ENCODE data around the gene DKK1. TPM values are rescaled to one million over a fixed set of nuclear protein-coding genes. Genes with fewer than 3 reads are reported as not detected.

DKK1 gene
- total RNA-seq, 1 donor from 2014 or later, result 6.8 TPM

DNA sequence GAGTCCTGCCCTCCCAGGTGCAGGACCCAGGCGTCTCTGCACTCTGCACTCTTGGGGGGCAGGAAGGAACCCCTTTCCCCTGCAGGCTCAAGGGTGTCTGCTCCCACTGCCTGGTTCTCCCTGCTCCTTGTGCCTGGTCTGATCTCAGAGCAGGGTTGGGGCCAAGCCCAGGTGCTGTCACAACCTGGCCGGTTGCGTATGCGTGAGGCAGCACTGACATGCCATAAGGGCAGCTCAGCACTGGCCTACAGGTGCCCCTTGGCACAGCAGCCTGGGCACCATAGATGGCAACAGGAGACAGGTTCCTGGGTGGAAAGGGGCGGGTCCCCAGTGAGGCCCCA, 33.2 kb downstream of the DKK1 start:
- no peaks in the 10 kb centered on the region for H3K4me1 Mint-ChIP-seq (ENCODE audit: unreplicated experiment)
- no peak for TF ChIP-seq CTCF (IDR thresholded peaks at IDR 0.05; ENCODE audit: unreplicated experiment)
- H3K36me3 Mint-ChIP-seq (ENCODE audit: low read depth, unreplicated experiment), result no peaks in the 10 kb centered on the region
- no peak overlapping the region for H3K27ac Mint-ChIP-seq (ENCODE audit: unreplicated experiment)
- H3K27me3 Mint-ChIP-seq (ENCODE audit: unreplicated experiment), result no peaks in the 10 kb centered on the region
- no peak overlapping the region for H3K4me3 Mint-ChIP-seq (ENCODE audit: unreplicated experiment)
- no peaks in the 10 kb centered on the region for H3K9me3 Mint-ChIP-seq (ENCODE audit: unreplicated experiment)
- DNase-seq (ENCODE audit: low spot score), result no peak

DNA sequence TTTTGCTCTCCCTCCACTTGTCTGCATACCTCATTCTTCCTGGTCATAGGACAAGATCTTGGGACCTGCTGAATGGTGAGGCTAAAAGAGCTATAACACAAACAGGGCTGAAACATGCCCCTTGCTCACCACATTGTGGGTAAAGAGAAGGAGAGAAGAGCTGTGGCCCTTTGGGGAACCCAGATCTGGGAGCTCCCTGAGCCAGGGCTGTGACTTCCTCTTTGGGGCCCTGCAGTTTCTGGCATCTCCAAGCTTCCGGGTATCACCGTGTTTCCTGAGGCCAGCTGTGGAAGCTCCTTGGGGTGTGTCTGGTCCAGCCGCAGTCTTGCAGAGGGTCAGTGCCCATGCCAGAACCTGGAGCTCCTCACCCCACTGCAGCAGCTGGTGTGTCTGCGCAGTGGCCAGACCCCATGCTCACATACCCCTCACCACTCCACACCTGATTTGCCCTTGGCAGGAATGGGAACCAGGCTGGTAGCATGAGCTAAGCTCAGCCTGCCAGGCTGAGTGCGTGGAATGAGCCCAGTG, 34.0 kb downstream of the DKK1 start:
- Mint-ChIP-seq H3K9me3 (ENCODE audit: unreplicated experiment) (no peaks in the 10 kb centered on the region), H3K27me3 (ENCODE audit: unreplicated experiment) (no peaks in the 10 kb centered on the region), H3K27ac (ENCODE audit: unreplicated experiment) (no peak overlapping the region), H3K4me3 (ENCODE audit: unreplicated experiment) (no peak overlapping the region), H3K36me3 (ENCODE audit: low read depth, unreplicated experiment) (no peaks in the 10 kb centered on the region), H3K4me1 (ENCODE audit: unreplicated experiment) (no peaks in the 10 kb centered on the region)
- no peak for DNase-seq (ENCODE audit: low spot score)
- no peak for TF ChIP-seq CTCF (IDR thresholded peaks at IDR 0.05; ENCODE audit: unreplicated experiment)

DNA sequence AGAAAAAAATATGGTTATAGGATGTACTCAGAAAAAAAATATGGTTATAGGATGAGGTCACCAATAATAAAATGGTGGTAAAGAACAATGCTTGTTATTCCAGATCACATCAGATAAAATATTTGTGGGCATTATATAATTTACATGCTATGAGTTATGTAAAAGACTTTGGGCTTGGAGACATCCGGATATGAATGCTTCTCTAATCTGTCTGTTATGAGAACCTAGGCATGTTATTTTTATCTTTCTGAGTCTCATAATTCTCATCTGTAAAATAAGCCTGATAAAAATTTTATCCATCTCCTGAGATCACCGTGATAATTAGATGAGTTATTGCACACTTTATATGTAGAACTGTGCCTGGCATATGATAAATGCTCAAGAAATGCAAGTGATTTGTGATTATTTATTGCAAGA, 37.8 kb downstream of the DKK1 start:
- Mint-ChIP-seq H3K4me3 (ENCODE audit: unreplicated experiment) (no peak overlapping the region), H3K9me3 (ENCODE audit: unreplicated experiment) (no peaks in the 10 kb centered on the region), H3K36me3 (ENCODE audit: low read depth, unreplicated experiment) (no peaks in the 10 kb centered on the region), H3K27me3 (ENCODE audit: unreplicated experiment) (no peaks in the 10 kb centered on the region), H3K4me1 (ENCODE audit: unreplicated experiment) (no peaks in the 10 kb centered on the region), H3K27ac (ENCODE audit: unreplicated experiment) (no peak overlapping the region)
- DNase-seq (ENCODE audit: low spot score), result no peak
- TF ChIP-seq CTCF (IDR thresholded peaks at IDR 0.05; ENCODE audit: unreplicated experiment), result no peak

GRCh38 chr10:52353205-52353604, 39.1 kb downstream of the DKK1 start:
- no peak for TF ChIP-seq CTCF (IDR thresholded peaks at IDR 0.05; ENCODE audit: unreplicated experiment)
- Mint-ChIP-seq H3K4me1 (ENCODE audit: unreplicated experiment) (no peaks in the 10 kb centered on the region), H3K36me3 (ENCODE audit: low read depth, unreplicated experiment) (no peaks in the 10 kb centered on the region), H3K9me3 (ENCODE audit: unreplicated experiment) (no peaks in the 10 kb centered on the region), H3K27me3 (ENCODE audit: unreplicated experiment) (no peaks in the 10 kb centered on the region), H3K4me3 (ENCODE audit: unreplicated experiment) (no peak overlapping the region), H3K27ac (ENCODE audit: unreplicated experiment) (no peak overlapping the region)
- no peak for DNase-seq (ENCODE audit: low spot score)

DNA sequence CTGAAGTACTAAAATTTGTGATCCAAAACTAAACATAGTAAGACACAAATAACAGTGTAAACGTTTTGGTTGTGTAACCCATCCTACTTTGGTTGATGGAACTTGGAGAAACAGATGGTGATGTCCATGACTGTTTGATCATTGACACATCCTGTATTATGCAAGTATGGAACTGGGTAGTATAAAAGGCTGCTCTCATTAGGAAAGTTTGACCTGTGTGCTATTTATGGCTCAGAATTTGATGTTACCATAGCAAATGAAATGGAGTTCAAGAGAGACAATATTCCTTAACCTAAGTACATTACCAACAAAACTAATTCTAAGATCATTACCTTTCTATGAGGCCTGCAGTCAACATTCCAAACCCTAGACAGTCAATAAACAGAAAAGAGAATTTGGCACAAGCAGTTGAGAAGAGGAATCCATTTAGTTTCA, 39.9 kb downstream of the DKK1 start:
- Mint-ChIP-seq H3K27me3 (ENCODE audit: unreplicated experiment) (no peaks in the 10 kb centered on the region), H3K4me1 (ENCODE audit: unreplicated experiment) (no peaks in the 10 kb centered on the region), H3K4me3 (ENCODE audit: unreplicated experiment) (no peak overlapping the region), H3K9me3 (ENCODE audit: unreplicated experiment) (no peaks in the 10 kb centered on the region), H3K36me3 (ENCODE audit: low read depth, unreplicated experiment) (no peaks in the 10 kb centered on the region), H3K27ac (ENCODE audit: unreplicated experiment) (no peak overlapping the region)
- no peak for TF ChIP-seq CTCF (IDR thresholded peaks at IDR 0.05; ENCODE audit: unreplicated experiment)
- DNase-seq (ENCODE audit: low spot score), result no peak

Data from endothelial cell (in vitro differentiated cells).